C4-2B (cell line): Measurements from ENCODE around the gene MKI67.

ENCODE experiments used
- H3K27ac ChIP-seq: fragments of 450-650 bp; 2 replicates; pipeline ENCODE4 v1.5.1; 2017
- CTCF ChIP-seq: fragments of 450-650 bp; conservative IDR thresholded peaks from 2 replicates; pipeline ENCODE4 v1.5.1; 2017; ENCODE audit warnings: mild to moderate bottlenecking
- ZFX ChIP-seq: fragments of 450-650 bp; IDR thresholded peaks from 2 replicates; pipeline ENCODE4 v1.6.1; 2017

Gene MKI67

DNA sequence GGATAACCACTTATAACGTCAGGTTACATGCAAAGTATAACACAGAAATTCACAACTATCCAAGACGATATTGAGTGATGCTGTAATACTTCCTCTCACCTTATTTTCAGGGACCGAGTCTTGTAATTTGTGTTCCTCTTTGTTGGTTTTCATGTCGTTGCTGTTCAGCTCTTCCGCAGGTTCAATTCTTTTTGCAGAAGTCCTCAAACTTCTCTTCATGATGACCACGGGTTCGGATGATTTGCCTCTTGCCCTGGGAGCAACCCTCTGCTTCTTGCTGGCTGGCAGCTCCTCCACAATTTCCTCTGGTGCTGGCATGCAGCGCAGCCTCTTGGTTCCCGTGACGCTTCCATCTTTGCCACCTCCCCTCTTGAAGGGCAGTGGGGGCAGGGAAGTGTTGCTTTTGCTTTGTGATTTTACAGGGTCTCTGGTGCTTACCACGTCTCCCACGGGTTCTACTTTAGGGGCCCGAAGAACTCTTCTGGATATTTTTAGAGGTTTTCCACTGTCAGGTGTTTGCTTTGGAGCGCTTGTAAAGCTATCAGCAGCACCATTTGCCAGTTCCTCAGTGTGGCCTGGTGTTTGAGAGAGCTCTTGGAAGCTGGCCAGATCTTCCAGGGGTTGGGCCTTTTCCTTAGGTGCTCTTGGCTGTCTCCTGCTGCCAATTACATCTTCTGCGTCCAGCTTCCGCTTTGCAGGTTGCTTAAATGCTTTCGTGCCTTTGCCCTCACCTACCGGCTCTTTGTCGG is 23.6 kb downstream of the MKI67 start:
- peak overlapping the region; percentile 26; the same call in 1 of the 2 replicates for H3K27ac ChIP-seq
- no peak for TF ChIP-seq ZFX
- no peak for TF ChIP-seq CTCF

GRCh38 chr10:128101901-128102300 is 24.3 kb downstream of the MKI67 start:
- no peak overlapping the region for H3K27ac ChIP-seq
- no peak for TF ChIP-seq CTCF
- no peak for TF ChIP-seq ZFX

- H3K27ac ChIP-seq: no peak overlapping the region
- TF ChIP-seq ZFX (no peak), CTCF (no peak)
Observed at GRCh38 chr10:128099901-128100300, 26.3 kb downstream of the MKI67 start.

DNA sequence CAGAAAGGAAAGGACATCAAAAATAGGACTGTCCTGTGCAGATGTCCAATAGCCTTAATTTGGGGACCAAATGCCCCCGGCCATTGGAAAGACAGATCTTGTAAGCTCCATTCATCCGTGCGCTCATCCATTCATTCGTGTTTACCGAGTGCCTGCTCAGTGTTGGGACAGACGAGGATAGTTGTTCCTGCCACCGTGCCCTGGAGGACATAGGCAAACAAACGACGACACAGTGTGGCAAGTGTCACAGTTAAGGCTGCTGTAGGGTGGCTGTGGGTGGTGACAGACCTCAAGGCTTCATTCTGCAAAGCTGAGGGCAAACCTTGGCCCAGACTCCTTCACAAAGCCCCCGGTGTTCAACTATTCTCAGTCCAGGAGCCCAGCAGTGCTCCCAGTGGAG is 27.6 kb downstream of the MKI67 start:
- TF ChIP-seq CTCF (no peak), ZFX (no peak)
- no peak overlapping the region for H3K27ac ChIP-seq

GRCh38 chr10:128097783-128098182 is 28.4 kb downstream of the MKI67 start:
- no peak for TF ChIP-seq ZFX
- TF ChIP-seq CTCF: no peak
- no peak overlapping the region for H3K27ac ChIP-seq

DNA sequence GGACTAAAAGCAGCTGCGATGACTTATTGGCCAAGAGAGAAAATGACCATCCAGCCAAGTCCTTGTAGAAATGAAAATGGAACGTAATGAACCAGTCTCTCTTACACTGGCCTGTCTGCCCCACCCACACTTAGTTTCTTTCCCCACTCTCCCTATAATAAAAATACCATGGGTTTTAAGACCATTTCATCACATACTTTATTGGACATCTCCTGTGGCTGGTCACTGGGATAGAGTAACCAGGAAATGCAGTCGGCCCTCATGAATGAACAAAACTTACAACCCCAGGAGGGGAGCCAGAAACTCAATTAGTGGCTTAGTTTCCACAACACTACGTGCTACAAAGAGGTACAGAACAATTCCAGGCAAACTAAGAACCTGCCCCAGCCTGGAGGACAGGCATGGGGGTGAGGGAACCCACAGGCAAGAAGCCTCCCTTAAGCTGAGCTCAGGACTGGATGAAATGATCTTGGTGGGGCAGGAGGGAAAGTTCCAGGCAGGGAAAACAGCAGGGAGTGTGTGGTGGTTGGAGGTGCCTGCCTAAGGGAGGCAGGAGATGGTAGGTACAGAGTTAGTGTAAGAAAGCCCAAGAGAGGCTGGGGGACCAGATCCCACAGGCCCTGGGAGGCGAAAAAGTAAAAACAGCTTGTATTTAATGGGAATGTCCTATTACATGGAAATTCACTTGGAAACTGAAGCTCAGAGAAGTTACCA is 29.6 kb downstream of the MKI67 start:
- TF ChIP-seq CTCF (no peak), ZFX (no peak)
- no peak overlapping the region for H3K27ac ChIP-seq

GRCh38 chr10:128095753-128096469 is 30.3 kb downstream of the MKI67 start:
- TF ChIP-seq ZFX (no peak), CTCF (no peak)
- no peak overlapping the region for H3K27ac ChIP-seq
